ENCODE results near the gene INTS1.

- TF ChIP-seq MYC (IDR thresholded peaks at IDR 0.05; ENCODE audit: insufficient read depth, insufficient read length, insufficient replicate concordance, low read length, severe bottlenecking): no peak
- no peak for TF ChIP-seq SIX5 (IDR thresholded peaks at IDR 0.05; ENCODE audit: low read depth, low read length, severe bottlenecking)
Measured at GRCh38 chr7:1452205-1452604, 52.0 kb downstream of the INTS1 start.

Measured in GM12878 (cell line).